ENCODE data around the gene SLC25A10.
"Not testable (repeated sequence)": the region's sequence is repeated elsewhere in the genome, so short reads cannot be mapped to it uniquely, and the experiment has no call there.

SLC25A10 gene

DNA sequence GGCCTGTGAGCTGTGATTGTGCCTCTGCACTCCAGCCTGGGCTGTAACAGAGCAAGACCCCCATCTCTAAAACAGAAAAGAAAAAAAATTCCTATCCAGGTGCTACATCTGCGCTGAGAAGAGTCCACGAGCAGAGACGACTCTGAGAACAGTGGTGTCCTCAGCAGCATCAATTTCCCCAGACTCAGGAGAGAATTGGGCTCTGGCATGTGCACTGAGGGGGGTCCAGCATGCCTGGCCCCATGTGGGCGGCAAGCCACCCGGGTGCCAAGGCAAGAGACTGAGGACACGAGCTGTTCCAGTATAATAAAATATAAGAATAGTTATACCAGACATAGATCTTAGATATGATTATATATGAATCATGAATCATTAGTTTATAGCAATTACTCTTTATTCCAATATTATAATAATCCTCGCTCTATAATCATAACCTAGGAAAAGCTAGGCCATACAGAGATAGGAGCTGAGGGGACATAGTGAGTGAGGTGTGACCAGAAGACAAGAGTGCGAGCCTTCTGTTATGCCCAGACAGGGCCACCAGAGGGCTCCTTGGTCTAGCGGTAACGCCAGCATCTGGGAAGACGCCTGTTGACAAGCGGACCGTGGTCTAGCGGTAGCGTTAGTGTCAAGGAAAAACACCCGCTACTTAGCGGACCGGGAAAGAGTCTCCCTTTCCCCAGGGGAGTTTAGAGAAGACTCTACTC lies 36.4 kb upstream of the SLC25A10 start:
- H3K9me3 ChIP-seq (ENCODE audit: control insufficient read depth in 2 of 2, low read length in 2 of 2); H3K27me3 ChIP-seq (ENCODE audit: control insufficient read depth in 1 of 2, insufficient read depth in 2 of 2, low read length in 2 of 2); H3K27ac ChIP-seq (ENCODE audit: low read length); H3K4me3 ChIP-seq (ENCODE audit: low read length in 2 of 2); H3K9ac ChIP-seq (ENCODE audit: low read length in 2 of 2); H3K4me1 ChIP-seq (ENCODE audit: control insufficient read depth, insufficient read depth, low read length): not testable (repeated sequence)
- H3K36me3 ChIP-seq (ENCODE audit: control insufficient read depth in 2 of 2, insufficient read depth in 2 of 2, low read length in 2 of 2), result peaks cover 17 to 23% of the 10 kb centered on the region in 2 donors

DNA sequence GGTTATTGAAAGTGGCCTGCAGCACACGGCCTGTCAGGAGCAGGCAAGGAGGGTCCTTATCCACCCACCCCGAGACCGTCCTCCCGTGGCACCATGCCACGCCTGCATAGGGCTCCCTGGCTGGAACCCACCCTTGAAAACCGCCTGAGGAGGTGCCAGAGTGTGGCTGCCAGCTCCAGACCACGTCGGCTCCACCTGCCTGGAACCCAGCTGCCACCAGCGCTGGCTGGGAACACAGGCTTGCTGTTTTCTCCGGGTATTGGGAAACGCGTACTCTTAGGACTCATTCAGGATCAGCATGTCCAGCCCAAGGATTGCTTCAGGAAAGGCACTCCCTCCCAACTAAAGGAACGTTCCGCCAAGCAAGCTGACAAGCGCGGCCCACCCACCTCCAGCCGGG lies 35.2 kb upstream of the SLC25A10 start:
- Histone ChIP-seq H3K27ac (ENCODE audit: low read length) (no peak overlapping the region), H3K36me3 (ENCODE audit: control insufficient read depth in 2 of 2, insufficient read depth in 2 of 2, low read length in 2 of 2) (peaks cover 9 to 17% of the 10 kb centered on the region in 2 donors), H3K9ac (ENCODE audit: low read length in 2 of 2) (no peak overlapping the region)

DNA sequence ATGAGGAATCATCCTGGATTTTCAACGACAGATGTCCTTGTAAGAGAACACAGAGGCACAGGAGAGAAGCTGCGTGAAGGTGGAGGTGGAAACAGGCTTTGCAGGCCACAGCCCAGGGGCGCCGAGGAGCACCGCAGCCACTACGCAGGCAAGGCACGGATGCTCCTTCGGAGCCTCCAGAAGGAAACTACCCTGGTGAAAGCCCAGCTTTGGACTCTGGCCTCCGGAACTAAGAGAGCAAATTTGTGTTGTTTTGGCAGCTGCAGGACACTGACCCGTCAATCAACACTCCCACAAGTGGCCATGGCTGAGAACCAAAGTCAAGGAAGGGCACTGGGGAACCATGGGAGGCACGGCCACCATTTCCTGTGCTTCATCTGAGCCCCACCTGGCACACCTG lies 31.9 kb upstream of the SLC25A10 start:
- no peak overlapping the region for H3K9ac ChIP-seq (ENCODE audit: low read length in 2 of 2)
- H3K27me3 ChIP-seq (ENCODE audit: control insufficient read depth in 1 of 2, insufficient read depth in 2 of 2, low read length in 2 of 2), result no peaks in the 10 kb centered on the region
- H3K4me1 ChIP-seq (ENCODE audit: control insufficient read depth, insufficient read depth, low read length), result peaks cover 19% of the 10 kb centered on the region
- H3K27ac ChIP-seq (ENCODE audit: low read length), result no peak overlapping the region
- H3K9me3 ChIP-seq (ENCODE audit: control insufficient read depth in 2 of 2, low read length in 2 of 2), result no peaks in the 10 kb centered on the region
- H3K36me3 ChIP-seq (ENCODE audit: control insufficient read depth in 2 of 2, insufficient read depth in 2 of 2, low read length in 2 of 2), result peaks cover 0 to 5% of the 10 kb centered on the region in 2 donors
- no peak overlapping the region for H3K4me3 ChIP-seq (ENCODE audit: low read length in 2 of 2)

More for the DNA sequence above, 35.2 kb upstream of the SLC25A10 start:
- no peaks in the 10 kb centered on the region for H3K4me1 ChIP-seq (ENCODE audit: control insufficient read depth, insufficient read depth, low read length)
- H3K4me3 ChIP-seq (ENCODE audit: low read length in 2 of 2), result no peak overlapping the region
- no peaks in the 10 kb centered on the region for H3K27me3 ChIP-seq (ENCODE audit: control insufficient read depth in 1 of 2, insufficient read depth in 2 of 2, low read length in 2 of 2)
- no peaks in the 10 kb centered on the region for H3K9me3 ChIP-seq (ENCODE audit: control insufficient read depth in 2 of 2, low read length in 2 of 2)

DNA sequence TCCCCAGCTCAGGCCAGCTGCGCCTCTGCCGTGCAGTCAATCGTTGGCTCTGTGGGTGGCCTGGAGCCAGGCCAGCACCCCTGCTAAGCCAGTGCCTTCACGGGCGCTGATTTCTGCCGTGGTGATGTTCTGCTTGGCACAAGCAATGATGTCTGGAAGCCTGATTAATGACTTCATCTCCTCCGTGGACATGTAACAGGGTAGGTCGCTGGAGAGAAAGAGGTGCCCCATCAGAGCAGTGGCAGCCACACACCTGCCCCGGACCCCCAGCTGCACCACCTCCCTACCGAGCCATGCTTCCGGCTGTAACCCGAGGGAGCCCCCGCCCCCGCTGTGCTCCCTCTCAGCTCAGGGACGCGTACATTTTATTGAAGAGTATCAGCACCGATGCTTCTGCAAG lies 30.4 kb upstream of the SLC25A10 start:
- Histone ChIP-seq H3K4me3 (ENCODE audit: low read length in 2 of 2) (no peak overlapping the region), H3K9ac (ENCODE audit: low read length in 2 of 2) (no peak overlapping the region), H3K27me3 (ENCODE audit: control insufficient read depth in 1 of 2, insufficient read depth in 2 of 2, low read length in 2 of 2) (no peaks in the 10 kb centered on the region), H3K27ac (ENCODE audit: low read length) (no peak overlapping the region), H3K9me3 (ENCODE audit: control insufficient read depth in 2 of 2, low read length in 2 of 2) (no peaks in the 10 kb centered on the region), H3K36me3 (ENCODE audit: control insufficient read depth in 2 of 2, insufficient read depth in 2 of 2, low read length in 2 of 2) (peaks cover 5 to 9% of the 10 kb centered on the region in 2 donors), H3K4me1 (ENCODE audit: control insufficient read depth, insufficient read depth, low read length) (peaks cover 26% of the 10 kb centered on the region)

DNA sequence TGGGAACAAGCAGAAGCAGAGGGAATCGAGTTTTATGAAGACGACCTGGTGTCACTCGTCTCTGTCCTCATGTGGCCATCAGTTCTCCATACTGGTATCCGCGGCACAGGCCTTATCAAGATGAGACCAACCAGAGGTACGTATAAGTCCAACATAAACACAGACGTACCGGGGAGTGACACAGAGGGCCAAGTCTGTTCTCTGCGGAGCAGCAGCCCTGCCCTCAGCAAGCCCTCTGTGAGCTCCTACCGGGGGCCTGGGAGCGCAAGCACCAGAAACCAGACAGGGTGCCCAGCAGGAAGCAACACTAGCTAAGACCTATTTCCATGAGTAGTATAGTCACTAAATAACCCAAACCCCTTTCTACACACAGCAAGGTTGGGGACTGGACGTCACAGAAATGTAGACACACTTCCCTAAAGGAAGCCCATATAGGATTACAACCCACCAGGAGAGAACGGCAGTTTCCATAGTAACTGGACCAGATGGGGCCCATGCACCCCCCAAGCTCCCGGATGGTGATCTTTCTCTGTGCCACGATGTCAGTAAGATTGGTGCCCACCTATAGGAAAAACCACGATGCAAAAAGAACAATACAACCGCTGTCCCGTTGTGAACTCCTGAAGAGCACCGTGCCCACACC lies 29.4 kb upstream of the SLC25A10 start:
- Histone ChIP-seq H3K9me3 (ENCODE audit: control insufficient read depth in 2 of 2, low read length in 2 of 2) (no peaks in the 10 kb centered on the region), H3K4me1 (ENCODE audit: control insufficient read depth, insufficient read depth, low read length) (peaks cover 26% of the 10 kb centered on the region), H3K9ac (ENCODE audit: low read length in 2 of 2) (peak overlapping the region; percentile 82 to 83), H3K27me3 (ENCODE audit: control insufficient read depth in 1 of 2, insufficient read depth in 2 of 2, low read length in 2 of 2) (no peaks in the 10 kb centered on the region), H3K27ac (ENCODE audit: low read length) (no peak overlapping the region), H3K4me3 (ENCODE audit: low read length in 2 of 2) (peak overlapping the region; percentile 82 to 92), H3K36me3 (ENCODE audit: control insufficient read depth in 2 of 2, insufficient read depth in 2 of 2, low read length in 2 of 2) (peaks cover 5 to 14% of the 10 kb centered on the region in 2 donors)

DNA sequence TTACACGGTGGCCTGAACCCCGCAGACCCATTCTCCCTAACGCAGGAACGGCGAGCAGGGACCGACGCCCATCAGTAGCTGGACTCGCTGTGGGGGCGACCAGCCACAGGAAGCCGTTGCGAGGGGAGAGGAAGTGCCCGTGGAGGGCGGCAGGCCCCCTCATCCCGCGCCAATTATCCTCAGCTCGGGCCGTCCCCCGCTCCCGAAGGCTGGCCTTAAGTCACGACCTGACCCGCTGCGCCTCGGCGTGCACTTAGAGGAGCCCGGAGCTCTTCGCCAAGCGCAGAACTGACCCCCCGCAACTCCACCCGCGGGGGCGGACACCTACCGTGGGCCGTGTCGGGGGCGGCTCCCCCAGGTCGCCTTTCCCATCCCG lies 28.9 kb upstream of the SLC25A10 start:
- H3K27me3 ChIP-seq (ENCODE audit: control insufficient read depth in 1 of 2, insufficient read depth in 2 of 2, low read length in 2 of 2), result no peaks in the 10 kb centered on the region
- peaks cover 5 to 14% of the 10 kb centered on the region in 2 donors for H3K36me3 ChIP-seq (ENCODE audit: control insufficient read depth in 2 of 2, insufficient read depth in 2 of 2, low read length in 2 of 2)
- peak overlapping the region; percentile 82 to 83 for H3K9ac ChIP-seq (ENCODE audit: low read length in 2 of 2)
- peak overlapping the region; percentile 82 to 92 for H3K4me3 ChIP-seq (ENCODE audit: low read length in 2 of 2)
- H3K4me1 ChIP-seq (ENCODE audit: control insufficient read depth, insufficient read depth, low read length), result peaks cover 26% of the 10 kb centered on the region
- no peaks in the 10 kb centered on the region for H3K9me3 ChIP-seq (ENCODE audit: control insufficient read depth in 2 of 2, low read length in 2 of 2)
- H3K27ac ChIP-seq (ENCODE audit: low read length), result peak overlapping the region; percentile 55

DNA sequence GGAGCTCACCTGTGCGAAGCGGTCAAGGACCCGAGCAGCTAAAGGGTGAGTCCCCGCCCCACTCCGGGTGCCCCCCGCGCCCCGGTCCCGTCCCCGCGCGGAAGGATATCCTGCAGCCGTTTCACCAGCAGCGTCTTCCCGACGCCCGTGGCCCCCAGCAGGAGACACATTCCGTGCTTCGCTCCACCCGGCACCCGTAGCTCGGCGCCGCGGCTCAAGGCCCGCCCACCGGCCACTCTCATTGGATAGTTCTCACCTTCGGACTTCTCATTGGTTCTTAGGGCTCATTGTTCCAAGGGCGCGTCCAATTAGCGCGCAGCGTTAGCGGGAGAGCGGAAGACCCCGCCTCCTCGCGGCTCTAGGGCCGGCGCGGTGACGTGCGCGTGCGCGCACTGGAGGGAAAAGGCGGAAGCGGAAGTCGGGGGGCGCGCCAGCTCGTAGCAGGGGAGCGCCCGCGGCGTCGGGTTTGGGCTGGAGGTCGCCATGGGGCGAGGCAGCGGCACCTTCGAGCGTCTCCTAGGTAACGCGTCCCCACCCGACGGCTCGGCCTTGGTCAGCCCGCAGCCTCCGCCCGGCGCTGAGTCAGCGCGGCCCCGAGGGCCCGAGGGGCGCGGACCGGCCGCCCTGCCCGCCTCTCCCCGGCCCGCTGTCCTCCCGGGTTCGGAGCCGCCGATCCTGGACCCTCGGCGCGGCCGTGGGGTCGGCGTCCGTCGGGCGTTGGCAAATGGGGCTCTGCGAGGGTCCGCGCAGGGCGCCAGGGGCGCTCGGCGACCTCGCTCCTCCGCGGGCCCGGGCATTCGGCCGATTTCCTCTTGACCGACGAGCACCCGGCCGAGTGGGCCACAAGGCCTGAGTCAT lies 28.3 kb upstream of the SLC25A10 start, which contains the start of the genes ARL16 and HGS:
ARL16 (minus strand) TSS at position 214 of the 858 bp plus-strand sequence; CDS start at position 170, 44 bp downstream.
HGS (plus strand) TSS at position 428 of the 858 bp plus-strand sequence; CDS start at position 484, 56 bp downstream.
- Histone ChIP-seq H3K27ac (ENCODE audit: low read length) (peak within 1 kb of the TSS; percentile 55), H3K4me3 (ENCODE audit: low read length in 2 of 2) (peak within 1 kb of the TSS; percentile 82 to 92), H3K36me3 (ENCODE audit: control insufficient read depth in 2 of 2, insufficient read depth in 2 of 2, low read length in 2 of 2) (peaks cover 5 to 18% of the 10 kb centered on the region in 2 donors), H3K4me1 (ENCODE audit: control insufficient read depth, insufficient read depth, low read length) (peaks cover 26% of the 10 kb centered on the region), H3K9ac (ENCODE audit: low read length in 2 of 2) (peak within 1 kb of the TSS; percentile 82 to 83), H3K9me3 (ENCODE audit: control insufficient read depth in 2 of 2, low read length in 2 of 2) (no peaks in the 10 kb centered on the region), H3K27me3 (ENCODE audit: control insufficient read depth in 1 of 2, insufficient read depth in 2 of 2, low read length in 2 of 2) (no peaks in the 10 kb centered on the region)

DNA sequence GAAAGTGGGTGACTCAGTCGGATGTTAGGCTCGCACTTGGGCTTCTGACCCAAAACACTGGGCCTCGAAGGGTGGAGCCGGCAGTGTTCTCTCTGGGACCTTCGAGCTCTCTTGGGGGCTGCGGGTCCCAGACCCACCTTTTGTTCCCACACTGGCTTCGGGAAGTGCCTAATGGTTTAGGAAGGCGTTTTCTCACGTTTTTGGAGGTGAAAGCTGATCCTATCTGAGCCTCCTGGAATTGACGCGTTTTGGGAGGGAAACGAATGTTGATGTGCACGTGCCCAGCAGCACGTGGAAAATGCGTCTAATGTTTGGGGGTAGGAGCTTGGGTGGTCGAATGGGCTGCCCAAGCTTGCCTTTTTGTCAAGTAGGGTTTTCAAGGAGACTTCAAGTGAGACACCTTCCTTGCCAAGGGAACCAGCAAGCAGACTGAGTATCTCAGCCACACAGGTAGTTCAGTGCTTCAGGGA lies 27.6 kb upstream of the SLC25A10 start:
- peak overlapping the region; percentile 81 to 92 for H3K4me3 ChIP-seq (ENCODE audit: low read length in 2 of 2)
- H3K4me1 ChIP-seq (ENCODE audit: control insufficient read depth, insufficient read depth, low read length), result peaks cover 26% of the 10 kb centered on the region
- no peaks in the 10 kb centered on the region for H3K27me3 ChIP-seq (ENCODE audit: control insufficient read depth in 1 of 2, insufficient read depth in 2 of 2, low read length in 2 of 2)
- no peak overlapping the region for H3K27ac ChIP-seq (ENCODE audit: low read length)
- peaks cover 7 to 24% of the 10 kb centered on the region in 2 donors for H3K36me3 ChIP-seq (ENCODE audit: control insufficient read depth in 2 of 2, insufficient read depth in 2 of 2, low read length in 2 of 2)
- H3K9ac ChIP-seq (ENCODE audit: low read length in 2 of 2), result peak overlapping the region; percentile 68 to 80
- no peaks in the 10 kb centered on the region for H3K9me3 ChIP-seq (ENCODE audit: control insufficient read depth in 2 of 2, low read length in 2 of 2)

DNA sequence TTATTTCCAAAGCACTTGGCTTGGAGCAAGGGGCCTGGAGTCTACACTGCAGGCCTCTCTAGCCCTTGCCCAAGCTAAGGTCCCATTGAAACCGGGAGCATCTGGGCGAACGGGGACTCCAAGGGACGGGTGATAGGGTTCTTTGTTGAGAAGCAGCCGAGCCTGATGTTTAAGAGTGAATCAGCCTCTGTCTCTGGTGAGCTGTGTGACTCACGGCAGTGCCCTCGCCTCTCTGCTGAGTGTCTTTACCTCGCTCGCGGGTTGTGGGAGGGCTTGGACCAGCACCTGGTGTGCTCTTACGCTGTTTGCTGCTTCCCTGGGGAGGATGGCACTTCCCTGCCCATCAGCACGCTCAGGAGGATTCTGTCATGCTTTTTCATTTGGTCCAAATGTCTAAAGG lies 27.0 kb upstream of the SLC25A10 start:
- peak overlapping the region; percentile 68 to 80 for H3K9ac ChIP-seq (ENCODE audit: low read length in 2 of 2)
- H3K4me1 ChIP-seq (ENCODE audit: control insufficient read depth, insufficient read depth, low read length), result peaks cover 26% of the 10 kb centered on the region
- no peak overlapping the region for H3K27ac ChIP-seq (ENCODE audit: low read length)
- H3K4me3 ChIP-seq (ENCODE audit: low read length in 2 of 2), result peak overlapping the region; percentile 81 to 92
- H3K36me3 ChIP-seq (ENCODE audit: control insufficient read depth in 2 of 2, insufficient read depth in 2 of 2, low read length in 2 of 2), result peaks cover 8 to 24% of the 10 kb centered on the region in 2 donors
- H3K9me3 ChIP-seq (ENCODE audit: control insufficient read depth in 2 of 2, low read length in 2 of 2), result no peaks in the 10 kb centered on the region
- H3K27me3 ChIP-seq (ENCODE audit: control insufficient read depth in 1 of 2, insufficient read depth in 2 of 2, low read length in 2 of 2), result no peaks in the 10 kb centered on the region

DNA sequence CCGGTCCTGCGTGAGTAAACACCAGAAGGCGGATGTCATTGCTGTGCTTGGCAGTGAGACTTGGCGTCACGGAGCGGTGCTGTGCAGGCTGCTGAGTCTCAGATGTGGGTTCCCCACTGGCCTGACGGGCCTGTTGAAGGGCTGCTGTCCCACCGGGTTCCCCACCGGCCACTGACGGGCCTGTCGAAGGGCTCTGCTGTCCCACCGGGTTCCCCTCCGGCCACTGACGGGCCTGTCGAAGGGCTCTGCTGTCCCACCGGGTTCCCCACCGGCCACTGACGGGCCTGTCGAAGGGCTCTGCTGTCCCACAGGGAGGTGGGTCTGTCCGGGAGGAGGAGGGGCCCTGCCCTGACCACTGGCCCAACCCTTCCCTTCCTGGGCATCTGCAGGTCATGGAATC lies 25.5 kb upstream of the SLC25A10 start:
- no peaks in the 10 kb centered on the region for H3K27me3 ChIP-seq (ENCODE audit: control insufficient read depth in 1 of 2, insufficient read depth in 2 of 2, low read length in 2 of 2)
- H3K36me3 ChIP-seq (ENCODE audit: control insufficient read depth in 2 of 2, insufficient read depth in 2 of 2, low read length in 2 of 2), result peaks cover 19 to 32% of the 10 kb centered on the region in 2 donors
- no peaks in the 10 kb centered on the region for H3K9me3 ChIP-seq (ENCODE audit: control insufficient read depth in 2 of 2, low read length in 2 of 2)
- no peak overlapping the region for H3K4me3 ChIP-seq (ENCODE audit: low read length in 2 of 2)
- peaks cover 26% of the 10 kb centered on the region for H3K4me1 ChIP-seq (ENCODE audit: control insufficient read depth, insufficient read depth, low read length)
- no peak overlapping the region for H3K27ac ChIP-seq (ENCODE audit: low read length)
- H3K9ac ChIP-seq (ENCODE audit: low read length in 2 of 2), result no peak overlapping the region
